GM18873 (cell line): Measurements from ENCODE around the gene NCKAP5.
A peak's percentile ranks its signal among the peaks of the same experiment; 100 is the strongest.
"Not testable (repeated sequence)": the region's sequence is repeated elsewhere in the genome, so short reads cannot be mapped to it uniquely, and the experiment has no call there.

ENCODE experiments used
- ATAC-seq: cut with Tn5 transposase; IDR thresholded peaks from one replicate; pipeline ENCODE4 v1.9.1; 2021; ENCODE audit warnings: mild to moderate bottlenecking, moderate library complexity, moderate number of reproducible peaks; ENCODE audit not compliant: unreplicated experiment, low FRiP score

The NCKAP5 gene

DNA sequence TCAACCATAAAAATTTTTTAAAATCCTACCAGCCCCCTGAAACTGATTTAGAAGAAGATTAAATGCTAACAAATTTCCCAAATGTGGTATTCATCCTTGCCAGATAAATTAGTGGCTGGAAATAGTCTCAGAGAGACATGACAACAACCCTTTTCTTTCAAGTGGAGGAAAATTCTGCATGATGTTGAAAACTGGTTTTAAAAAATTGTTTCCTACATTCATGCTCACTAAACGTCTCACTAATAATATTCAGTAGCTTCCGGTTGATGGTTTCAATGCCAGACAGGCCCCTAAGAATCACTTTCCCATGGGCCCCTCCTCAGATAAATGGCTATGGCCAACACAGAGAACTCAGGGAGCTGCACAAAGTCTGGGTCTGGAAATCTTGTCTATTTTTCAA is 43.2 kb downstream of the NCKAP5 start:
- no peak for ATAC-seq

DNA sequence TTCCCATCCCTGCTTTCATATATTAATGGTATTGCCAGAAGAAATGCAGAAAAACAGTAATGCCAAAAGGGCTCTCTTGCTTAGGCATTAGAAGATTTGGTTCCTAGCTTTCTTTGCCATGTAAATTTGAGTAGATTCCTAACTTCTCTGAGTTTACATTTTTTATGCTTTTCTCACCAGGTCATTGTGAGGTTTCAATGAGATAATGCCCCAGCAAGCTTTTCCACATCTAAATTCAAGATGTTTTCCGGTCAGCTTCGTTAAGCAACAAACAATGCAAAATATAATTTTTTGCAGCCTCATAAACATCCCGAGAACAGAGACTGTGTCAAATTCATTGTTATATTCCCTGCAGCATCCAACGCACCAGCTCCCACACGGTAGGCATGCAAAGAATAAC is 44.9 kb downstream of the NCKAP5 start:
- ATAC-seq = no peak

DNA sequence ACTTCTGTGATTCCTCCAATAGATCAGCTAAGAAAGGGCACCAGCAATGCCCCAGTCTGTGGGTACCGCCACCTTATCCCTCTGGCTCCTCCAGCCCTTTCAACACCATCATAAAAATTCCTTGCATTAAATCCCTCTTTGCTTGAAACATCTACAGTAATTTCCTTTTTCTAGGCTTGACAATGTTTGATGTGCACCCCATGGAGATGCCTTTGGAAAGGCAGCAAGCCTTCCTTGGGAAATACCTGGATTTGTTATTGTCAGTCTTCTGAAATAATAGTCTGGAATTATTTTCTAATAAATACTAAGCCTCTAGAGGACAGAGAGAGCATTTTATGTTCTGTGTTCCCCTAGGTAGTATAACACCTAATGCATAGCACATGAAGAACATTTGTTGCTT is 46.1 kb downstream of the NCKAP5 start:
- no peak for ATAC-seq

DNA sequence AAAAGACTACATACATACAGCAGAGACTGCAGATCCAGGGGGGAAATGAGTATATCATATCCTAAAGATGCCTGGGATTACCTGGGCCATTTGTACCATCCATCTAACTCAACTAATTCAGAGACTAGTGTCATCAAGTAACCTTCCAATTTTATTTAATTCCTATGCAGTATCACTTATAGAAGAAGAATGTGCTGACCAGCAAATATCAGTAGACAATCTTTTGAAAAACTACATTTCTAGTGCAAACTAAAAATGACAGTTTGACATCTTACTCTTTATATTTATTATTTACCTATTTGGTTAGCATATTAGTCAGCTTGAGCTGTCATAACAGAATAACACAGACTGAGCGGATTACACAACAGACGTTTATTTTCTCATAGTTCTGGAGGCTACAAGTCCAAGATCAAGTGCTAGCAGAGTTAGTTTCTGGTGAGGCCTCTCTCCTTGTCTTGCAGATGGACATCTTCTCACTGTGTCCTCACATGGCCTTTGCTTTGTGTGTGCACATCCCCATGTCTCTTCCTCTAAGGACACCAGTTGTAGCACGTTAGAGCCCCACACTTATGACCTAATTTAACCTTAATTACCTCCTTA is 47.0 kb downstream of the NCKAP5 start:
- ATAC-seq = no peak

DNA sequence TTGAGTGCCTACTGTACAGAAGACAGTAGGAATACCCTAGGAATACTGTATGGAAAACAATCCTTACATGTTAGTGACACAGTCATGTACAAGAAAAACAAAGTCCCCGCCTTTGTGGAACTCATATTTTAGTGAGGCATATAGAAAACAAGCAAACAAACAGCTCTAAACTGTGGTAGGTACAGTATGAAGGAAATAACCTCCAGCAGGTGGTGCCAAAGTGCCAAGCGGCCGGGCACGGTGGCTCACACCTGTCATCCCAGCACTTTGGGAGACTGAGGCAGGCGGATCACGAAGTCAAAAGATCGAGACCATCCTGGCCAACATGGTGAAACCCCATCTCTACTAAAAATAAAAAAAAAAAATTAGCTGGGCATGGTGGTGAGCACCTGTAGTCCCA is 48.6 kb downstream of the NCKAP5 start:
- ATAC-seq = not testable (repeated sequence)

DNA sequence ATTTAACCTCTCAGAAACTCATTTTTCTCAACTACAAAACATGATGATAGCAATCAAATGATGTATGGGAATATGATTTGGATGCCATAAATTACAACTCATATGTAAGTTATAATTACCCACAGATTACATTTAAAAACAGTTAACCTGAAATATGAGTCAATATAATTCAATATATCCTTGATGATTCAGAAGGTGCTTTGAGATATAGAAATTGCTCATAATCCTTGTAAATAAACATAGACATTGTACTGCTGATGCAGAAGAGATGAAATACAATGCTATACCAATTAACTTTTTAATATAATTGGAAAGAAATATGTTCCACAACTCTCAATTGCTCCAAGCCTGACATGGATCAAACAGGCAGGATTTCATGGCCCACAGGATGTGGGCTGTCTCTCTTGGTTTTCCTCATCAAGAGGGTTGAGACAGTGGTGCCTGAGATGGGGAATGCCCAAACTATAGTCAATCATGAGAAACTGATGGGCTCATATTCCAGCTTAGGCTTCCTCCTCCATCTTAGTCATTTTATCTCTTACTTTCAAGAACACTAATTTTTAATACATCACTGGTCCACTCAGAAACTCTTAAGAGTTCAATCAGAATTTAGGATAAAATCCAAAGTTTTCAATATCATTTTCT is 49.4 kb downstream of the NCKAP5 start:
- ATAC-seq = no peak

DNA sequence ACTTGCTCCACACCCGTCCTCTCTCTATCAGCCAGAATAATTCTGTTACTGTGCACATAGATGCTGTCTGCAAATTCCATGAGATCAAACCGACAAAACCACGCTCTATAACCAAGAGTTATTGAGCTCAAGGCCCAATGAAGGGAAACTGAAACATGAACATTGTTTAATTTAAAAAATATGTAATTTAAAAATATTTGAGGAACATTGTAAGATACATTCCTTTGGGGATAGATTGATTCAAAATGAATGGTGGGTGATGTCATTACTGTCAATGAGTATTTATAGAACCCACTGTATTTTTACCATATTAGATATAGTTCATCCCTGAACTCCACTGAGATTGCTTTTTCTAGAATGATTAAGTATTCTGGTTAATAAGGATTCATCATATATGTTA is 50.4 kb downstream of the NCKAP5 start:
- ATAC-seq = no peak

DNA sequence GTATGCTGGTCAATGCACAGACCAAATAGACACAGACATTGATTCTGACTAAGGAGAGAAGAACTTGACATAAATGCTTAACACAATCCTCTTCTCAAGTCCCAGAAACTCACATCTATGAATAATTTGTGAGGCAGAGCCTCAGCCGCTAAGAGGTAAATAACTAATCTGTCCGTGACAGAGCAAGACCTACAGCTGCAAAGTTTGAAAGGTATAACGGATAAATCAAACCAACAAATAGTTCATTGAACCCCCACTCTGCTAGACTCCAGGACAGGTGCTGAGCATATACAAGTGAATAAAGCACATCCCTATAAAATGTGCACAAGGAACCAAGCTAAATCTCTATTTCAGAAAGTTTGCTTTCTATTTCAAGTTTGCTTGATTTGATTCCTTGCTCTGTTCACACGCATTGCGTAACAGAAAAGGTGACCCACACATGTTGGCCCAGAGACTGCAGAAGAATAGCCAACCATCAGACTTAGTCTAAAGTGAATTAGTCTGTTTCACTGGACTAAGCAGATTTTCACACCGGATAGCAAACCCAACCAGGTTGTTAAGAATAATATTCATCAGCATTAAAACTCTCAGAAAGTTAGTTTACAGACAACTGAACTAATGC is 51.7 kb downstream of the NCKAP5 start:
- no peak for ATAC-seq

DNA sequence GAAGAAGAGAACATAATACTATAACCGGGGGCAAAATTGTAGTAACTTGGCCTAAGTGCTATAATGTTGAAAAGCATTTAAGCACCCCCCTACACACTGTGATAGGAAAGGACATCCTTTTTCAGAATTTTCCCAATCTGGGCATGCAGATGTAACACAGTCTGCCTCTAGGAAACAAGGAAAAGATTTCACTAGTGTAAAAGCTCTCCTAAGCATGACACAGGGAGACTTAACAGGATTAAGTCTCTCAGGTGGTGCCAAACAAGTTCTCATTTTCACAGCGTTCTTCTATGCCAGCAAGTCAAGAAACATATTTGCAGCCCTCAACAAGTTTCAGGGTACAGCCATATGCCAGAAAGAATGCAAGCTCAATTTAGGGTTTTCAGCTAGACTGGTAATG is 53.0 kb downstream of the NCKAP5 start:
- no peak for ATAC-seq

DNA sequence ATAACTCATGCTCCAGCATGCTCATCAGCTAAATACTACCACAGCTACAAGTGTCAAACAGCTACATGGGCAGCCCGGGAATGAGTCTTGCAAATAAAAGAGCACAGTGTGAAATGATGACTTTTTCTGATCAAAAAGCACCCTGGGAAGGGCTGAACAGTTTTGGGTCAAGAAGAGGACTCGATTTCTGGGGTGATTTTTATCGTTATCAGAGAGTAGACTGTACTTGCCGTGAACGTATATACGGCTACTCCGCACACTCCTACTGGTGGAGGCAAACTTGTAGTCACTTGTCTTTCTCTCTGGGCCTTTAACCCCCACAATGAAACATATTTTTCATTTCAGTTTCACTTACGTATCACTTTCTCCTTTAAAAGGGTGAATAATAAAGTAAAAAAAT is 54.4 kb downstream of the NCKAP5 start:
- no peak for ATAC-seq

DNA sequence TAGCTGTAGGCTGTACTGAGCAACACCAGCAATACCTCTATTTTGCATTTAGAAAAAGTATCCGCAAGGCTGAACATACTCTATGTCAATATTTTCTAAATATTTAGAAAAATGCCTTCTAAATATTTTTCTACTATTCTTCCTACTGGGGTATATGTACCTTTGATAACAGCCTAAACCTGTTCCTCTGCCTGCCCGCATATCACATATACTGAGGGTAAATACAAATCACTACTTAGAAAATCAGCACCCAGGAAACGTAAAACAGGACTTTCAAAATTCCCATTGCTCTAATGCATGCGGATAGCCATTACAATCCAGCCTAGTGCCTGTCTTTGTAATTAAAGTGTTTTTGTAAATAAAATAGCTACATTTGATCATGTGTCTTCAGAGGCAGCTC is 56.1 kb downstream of the NCKAP5 start:
- no peak for ATAC-seq

DNA sequence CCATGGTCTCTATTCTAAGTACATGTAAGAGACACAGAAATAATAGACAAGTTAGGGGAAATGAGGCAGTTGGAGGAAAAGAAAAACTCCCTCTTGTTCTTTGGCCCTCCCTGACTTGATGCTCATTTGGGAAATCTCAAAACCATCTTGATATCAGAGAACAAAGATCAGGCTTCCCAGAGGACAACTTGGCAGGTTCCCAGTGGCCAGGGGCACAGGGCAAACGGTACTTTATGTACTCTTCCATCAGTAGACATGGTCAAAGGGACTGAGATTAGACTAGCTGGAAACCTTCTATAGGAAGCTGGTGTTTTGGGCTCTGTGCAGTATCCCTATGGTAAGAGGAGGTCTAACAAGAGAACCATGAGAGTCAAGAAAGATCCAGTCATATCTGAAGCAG is 56.6 kb downstream of the NCKAP5 start:
- no peak for ATAC-seq

DNA sequence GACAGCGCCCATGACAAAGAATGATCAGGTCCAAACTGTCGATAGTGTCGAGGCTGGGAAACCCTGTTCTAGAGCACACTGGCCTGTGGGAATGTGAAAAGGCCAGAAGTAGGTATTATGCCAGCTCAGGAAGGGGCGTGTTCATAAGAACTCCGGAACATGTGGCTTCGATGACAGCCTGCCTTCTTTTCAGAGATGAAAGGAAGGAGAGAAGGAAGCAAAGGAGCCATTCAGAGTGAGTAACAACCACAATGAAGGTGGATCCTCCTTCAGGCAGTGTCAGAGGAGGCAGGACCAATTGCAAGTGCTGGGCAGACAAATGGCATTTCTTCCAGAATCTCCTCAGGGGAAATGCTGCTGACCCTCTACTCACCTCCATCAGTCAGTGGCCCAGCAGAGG is 58.5 kb downstream of the NCKAP5 start:
- ATAC-seq = no peak

DNA sequence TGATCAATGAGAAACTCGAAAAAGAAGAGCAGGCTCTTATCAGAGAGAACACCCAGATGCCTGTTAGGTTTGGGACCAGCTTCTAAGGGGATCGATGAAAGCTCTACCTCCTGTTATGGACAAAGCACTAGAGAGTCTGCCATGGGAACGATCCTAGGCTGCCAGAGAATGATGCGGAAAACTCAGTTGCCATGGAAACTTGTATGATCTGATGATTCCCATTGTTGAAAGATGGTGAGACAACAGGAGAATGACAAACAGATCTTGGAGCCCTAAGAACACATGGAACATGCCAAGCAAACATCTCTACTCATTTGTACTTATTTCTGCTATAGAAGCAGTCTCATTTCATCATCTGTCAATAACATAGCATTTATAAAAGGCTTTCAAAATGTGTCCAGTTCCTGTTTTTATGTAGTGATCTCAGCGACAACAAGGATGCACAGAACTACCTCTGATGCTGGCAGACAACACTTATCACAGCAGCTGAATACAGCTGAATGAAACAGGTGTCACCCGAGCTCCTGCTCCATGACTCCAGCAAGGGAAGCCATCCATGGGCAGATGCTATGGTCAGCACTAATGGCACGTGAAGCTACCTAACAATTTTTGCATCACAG is 59.6 kb downstream of the NCKAP5 start:
- no peak for ATAC-seq

DNA sequence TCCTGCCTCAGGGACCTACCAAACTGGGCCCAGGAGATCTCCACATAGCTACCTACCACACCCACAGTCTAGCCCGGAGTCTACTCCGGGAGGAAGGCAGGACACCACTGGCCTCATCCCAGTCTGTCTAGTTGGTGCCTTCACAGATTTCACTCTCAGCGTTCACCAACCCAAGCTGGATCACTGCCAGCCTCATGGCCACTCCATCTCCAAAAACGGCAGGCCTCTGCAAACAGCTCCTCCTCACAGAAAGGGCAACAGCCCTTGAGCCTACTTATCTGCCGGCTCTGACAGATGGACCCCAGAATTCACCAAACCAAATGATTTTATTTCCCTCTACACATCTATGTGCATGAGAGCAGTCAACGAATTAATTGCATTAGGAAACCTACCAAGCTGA is 61.3 kb downstream of the NCKAP5 start:
- no peak for ATAC-seq

DNA sequence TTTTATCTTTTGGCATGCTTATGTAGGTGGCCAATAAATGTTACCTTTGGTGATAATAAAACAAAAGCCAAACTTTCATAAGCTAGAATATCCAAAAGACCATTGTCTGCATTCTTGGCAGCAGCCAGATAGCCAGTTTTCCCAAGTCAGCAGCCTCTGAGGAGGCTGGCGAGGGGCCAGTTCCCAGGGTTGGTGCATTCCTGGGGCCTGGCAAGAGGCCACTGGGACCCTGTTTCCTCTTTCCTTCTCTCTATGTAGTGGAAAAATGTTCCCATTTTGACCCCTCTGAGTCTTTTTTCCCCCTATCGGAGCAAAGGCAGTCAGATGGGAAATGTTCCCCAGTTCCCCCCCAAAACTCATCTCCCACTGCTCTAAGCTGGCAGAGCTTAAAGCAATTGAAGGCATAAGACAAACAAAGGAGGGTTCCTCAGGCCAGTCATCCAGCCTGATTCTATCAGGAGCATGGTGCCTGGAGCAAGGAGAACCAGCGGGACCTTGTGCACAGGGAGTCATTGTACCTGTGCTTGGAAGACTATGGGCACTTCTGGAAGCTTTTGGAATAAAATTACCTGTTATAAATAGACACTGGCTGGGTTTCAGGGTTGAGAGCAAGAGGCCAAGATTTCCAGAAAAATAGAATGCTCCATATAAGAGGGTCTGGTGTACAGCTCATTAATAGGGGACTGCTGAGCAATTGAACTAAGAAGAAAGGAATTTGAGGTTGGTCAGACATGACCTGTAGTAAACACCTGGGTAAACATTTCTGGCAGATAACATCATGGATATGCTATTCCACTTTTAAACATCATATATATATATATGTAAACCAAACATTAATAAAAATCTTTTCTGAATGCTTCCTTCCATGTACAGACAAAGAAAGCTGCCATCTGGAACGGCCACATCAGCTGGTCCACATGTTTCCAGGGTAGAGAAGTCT is 63.4 kb downstream of the NCKAP5 start:
- ATAC-seq = no peak

DNA sequence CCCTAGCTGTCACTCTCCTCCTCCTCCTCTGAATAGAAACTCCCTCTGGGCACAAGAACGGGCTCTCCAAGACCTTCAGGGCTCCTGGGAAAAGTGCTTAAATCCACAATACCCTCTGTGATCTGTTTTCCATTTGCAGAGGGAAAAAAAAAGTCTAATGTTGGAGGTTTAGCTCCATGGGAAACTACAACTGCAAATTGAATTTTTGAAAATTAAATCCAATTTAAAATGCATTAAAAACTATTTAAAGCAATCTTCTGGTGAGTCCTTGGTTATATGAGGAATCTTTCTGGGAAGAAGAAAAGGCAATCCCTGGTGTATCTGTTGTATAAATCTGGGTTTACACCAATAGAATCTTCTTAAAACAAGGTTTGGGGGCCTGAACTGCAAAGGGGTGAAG is 64.3 kb downstream of the NCKAP5 start:
- ATAC-seq = no peak

DNA sequence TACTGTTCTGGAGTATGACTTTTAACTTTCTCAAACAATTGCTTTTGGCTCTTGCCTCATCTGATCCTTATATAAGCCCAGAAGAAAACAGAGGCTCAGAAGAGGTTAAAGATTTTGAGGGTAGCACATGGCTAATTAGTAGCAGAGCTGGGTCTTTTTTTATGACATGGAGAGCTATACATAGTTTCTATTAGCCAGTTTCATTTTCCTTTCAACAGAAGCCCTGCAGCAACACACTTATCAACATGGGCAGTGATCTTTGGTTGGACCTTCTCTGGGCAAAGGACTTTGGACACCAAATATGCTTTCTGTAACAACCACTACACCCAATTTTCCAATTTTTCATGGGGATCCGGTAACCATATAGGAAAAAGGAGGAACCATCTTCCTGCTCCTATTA is 64.9 kb downstream of the NCKAP5 start:
- ATAC-seq = peak; percentile 73

DNA sequence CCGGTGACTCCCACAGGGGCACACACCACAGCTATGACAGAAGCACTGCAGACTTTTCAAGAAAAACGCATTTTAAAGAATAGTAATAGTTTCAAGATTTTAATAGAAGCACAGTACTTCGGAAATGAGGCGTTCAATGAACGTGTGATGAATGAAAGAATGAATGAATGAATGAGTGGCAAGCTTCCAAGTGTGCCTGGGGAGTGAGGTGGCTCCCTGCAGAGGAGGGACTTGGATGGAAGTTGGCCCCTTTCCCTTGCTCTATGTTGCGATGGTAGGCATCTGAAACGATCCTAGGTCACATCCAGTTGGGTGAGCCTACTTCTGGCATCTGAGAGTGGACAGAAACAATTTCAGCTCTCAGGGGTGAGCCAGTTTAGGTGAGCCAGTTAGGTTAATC is 65.6 kb downstream of the NCKAP5 start:
- no peak for ATAC-seq

DNA sequence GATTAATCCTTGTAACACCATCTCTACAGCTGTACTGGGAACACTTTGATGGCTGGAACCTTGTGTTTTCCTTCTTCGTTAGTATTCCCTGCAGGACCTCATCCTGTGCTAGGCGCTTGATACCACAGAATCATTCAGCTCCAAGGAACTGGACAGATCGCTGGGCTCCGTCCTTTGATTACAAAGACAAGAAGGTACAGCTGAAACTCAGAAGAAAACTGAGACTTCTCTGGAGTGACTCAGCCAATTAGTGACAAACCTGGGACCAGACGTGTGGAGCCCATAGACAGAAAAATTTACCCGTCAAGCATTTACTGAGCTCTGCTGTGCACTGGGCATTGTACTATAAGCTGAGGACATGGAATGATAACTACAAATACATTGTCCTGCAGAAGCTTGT is 67.3 kb downstream of the NCKAP5 start:
- ATAC-seq = no peak
